Measurements from ENCODE around the gene IL25. TPM values are rescaled to one million over a fixed set of nuclear protein-coding genes. Genes with fewer than 3 reads are reported as not detected.
A peak's percentile ranks its signal among the peaks of the same experiment; 100 is the strongest.

The IL25 gene
- total RNA-seq, 2 experiments from 2014 or later: not detected

DNA sequence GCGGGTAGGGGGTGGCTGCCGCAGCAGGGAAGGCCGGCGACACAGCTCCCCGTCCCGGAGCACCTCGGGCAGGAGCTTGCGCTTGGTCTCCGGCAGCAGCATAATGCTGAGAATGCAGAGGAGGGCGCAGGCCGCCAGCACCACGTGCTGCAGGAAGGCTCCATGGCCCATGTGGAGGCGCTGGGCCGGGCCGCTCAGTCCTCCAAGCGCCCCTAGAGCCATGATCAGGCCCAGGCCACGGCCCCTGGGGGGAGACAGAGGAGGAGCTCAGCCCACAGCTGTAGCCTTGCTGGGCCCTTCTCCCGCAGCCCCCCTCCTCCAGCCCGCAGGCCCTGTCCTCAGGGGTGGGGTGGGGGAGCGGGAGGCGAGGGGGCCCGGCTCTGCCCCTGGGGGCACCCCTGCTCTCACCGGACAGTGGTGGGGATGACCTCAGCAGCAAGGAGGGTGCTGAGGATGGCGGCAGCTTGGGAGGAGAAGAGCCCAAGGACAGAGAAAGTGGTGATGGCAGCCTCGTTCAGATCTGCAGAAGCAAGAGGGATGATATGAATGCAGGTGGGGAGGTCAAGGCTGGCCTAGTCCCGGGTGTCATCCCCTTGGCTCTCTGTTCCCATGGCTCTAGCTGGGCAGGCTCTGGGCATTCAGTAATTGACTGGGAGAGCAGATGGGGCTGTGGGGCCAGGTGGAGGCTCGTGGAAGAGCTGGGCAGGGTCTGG lies 25.8 kb upstream of the IL25 start:
- ChIA-PET POLR2A (no interaction called here), CTCF (interaction anchor here (0.6 to 2.1 kb wide), 2 partner anchors 25 to 45 kb away, joined by 4 to 6 read pairs; partner anchors contain the start of gene PABPN1)
- no peak for DNase-seq
- peaks cover 23% of the 10 kb centered on the region for H3K27me3 Mint-ChIP-seq
- H3K9me3 Mint-ChIP-seq: no peaks in the 10 kb centered on the region
- H3K36me3 Mint-ChIP-seq (ENCODE audit: low read depth): no peaks in the 10 kb centered on the region
- H3K27ac Mint-ChIP-seq: no peak overlapping the region
- no peak overlapping the region for H3K4me3 Mint-ChIP-seq
- H3K4me1 Mint-ChIP-seq: peaks cover 6% of the 10 kb centered on the region

DNA sequence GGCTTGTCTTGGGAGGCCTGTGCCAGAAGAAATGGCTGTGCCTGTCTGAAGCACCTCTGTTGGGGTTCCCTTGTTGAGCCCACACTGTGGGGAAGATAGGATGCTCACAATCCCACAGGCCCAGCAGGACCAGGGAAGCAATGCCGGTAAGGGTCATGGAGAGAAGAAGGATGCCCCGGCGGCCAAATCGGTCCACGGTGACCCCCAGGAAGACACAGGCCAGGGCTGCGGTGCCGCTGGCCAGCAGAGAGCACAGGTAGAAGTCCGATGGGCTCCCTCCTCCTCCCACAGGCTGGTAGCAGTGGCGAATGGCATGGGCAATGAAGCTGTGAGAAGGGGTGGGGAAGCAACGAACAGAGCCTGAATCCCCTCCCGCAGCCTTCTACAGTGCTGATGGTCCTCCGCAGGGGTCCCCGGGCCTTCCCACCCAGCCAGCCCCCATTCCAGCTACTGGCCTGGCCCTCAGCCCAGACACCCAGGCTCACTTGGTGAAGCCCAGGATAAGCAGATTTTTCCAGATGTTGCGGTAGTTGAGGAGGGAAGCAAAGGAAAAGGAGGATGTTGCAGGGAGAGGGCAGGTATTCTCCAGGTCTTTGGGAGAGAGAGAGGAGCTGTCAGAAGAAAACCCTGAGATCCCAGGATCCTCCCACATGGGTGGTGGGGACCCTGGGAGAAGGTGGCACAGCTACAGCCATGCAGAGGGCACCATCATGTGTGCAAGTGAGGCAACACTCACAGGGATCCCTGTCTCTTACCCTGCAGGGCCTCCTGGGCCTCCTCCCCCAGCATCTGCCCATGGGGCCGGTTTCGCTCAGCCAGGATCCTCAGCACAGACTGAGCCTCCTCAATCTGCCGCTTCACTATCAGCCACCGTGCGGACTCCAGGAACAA lies 25.0 kb upstream of the IL25 start:
- no peak for DNase-seq
- Mint-ChIP-seq H3K9me3 (no peaks in the 10 kb centered on the region), H3K36me3 (ENCODE audit: low read depth) (no peaks in the 10 kb centered on the region), H3K4me1 (peaks cover 6% of the 10 kb centered on the region), H3K4me3 (no peak overlapping the region), H3K27me3 (peaks cover 19% of the 10 kb centered on the region), H3K27ac (no peak overlapping the region)
- ChIA-PET CTCF (interaction anchor here (2.1 kb wide), 1 partner anchor 26 kb away, joined by 4 read pairs; the partner anchor contains the start of gene PABPN1), POLR2A (no interaction called here)

DNA sequence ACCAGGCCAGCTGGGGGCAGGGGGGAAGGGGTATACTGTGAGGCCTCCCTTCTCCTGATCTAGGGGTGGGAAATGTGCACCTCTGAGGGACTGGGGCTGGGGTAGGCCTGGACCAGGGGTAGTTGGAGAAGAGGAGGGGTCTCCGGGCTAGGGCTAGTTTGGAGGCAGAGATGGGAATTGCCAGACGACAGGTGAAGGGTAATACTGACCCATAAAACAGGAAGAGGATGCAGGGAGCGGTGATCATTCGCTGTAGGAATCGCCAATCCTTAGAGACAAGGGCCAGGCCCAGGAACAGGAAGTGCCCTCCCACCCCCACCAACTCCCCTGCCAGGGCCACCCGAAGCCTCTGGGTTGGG lies 24.3 kb upstream of the IL25 start:
- Mint-ChIP-seq H3K4me1 (peaks cover 9% of the 10 kb centered on the region), H3K27ac (no peak overlapping the region), H3K27me3 (peaks cover 25% of the 10 kb centered on the region), H3K4me3 (no peak overlapping the region), H3K36me3 (ENCODE audit: low read depth) (no peaks in the 10 kb centered on the region), H3K9me3 (no peaks in the 10 kb centered on the region)
- ChIA-PET POLR2A (no interaction called here), CTCF (no interaction called here)
- no peak for DNase-seq

DNA sequence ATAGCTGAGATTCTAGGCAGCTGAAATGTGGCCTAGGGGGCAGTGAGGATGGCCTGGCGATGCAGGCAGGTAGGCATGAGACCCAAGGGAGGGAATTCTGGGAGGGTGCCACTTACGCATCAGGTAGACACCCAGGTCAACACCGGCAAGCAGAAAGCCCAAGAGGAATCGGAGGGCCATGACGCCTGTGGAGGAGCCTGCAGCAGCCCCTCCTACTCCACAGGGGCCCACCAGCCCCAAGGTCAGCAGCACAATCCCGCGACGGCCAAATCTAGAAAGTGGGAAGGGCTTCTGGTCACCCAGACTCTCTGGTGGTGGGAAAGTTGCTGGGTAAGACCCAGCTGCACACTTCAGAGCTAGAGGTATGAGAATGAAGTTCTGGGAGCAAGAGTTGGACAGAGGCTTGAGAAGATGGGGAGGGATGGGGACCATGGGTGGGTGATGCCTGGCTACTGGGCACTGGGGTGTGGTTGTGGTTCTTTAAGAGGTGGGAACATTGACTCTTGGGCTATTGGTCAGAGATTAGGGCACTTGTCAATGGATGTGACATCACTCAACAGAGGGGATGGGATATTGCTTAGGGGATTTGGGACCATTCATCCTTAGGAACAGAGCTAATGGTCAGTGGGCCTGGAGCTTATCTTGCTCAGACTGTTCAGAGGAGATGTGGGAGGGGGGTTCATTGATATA lies 23.3 kb upstream of the IL25 start:
- no peaks in the 10 kb centered on the region for H3K36me3 Mint-ChIP-seq (ENCODE audit: low read depth)
- CTCF ChIA-PET: no interaction called here
- POLR2A ChIA-PET: no interaction called here
- no peak for DNase-seq
- no peak overlapping the region for H3K4me3 Mint-ChIP-seq
- H3K4me1 Mint-ChIP-seq: peaks cover 11% of the 10 kb centered on the region
- H3K27me3 Mint-ChIP-seq: peaks cover 35% of the 10 kb centered on the region
- H3K27ac Mint-ChIP-seq: no peak overlapping the region
- H3K9me3 Mint-ChIP-seq: no peaks in the 10 kb centered on the region

DNA sequence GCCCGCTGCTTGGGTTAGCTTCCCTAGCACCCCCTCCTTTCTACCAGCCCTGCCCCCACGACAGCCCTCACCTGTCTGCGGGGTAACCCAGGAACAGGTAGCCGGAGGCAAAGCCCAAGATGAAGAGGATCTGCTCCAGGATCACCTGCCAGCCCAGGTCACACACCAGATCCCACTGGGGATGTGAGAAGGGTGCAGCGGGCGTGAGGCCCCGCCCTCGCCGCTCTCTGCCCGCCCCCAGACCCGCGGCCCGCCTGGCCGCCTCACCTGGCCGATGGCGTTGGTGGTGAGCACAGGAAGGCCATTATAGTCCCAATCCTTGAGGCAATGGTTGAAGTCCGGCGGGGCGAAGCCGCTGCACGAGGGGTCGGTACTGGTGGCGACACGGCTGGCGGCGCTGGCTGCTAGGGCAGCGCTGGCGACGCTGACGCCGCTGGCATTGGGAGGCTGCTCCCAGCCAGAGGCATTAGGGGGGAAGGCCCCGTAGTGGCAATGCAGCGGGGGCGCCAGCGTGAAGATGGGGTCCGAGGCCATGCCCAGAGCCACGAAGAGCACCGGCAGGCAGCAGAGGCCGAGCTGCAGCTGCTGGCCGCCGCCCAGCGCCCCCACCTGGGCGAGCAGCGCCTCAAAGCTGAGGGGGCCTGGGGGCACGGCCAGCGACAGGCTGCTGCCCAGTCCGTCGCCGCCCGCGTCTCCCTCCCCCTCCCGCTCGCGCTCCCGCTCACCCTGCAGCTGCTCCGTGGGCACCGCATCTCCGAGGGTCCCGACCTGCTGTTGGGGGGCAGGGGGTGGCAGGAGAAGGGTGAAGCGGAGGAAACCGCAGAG lies 20.7 kb upstream of the IL25 start:
- H3K4me1 Mint-ChIP-seq: peaks cover 11% of the 10 kb centered on the region
- H3K36me3 Mint-ChIP-seq (ENCODE audit: low read depth): no peaks in the 10 kb centered on the region
- POLR2A ChIA-PET: interaction anchor here (1.2 to 1.6 kb wide), 2 partner anchors 31 to 66 kb away, joined by 3 to 4 read pairs; partner anchors contain the start of genes HOMEZ and PABPN1

DNA sequence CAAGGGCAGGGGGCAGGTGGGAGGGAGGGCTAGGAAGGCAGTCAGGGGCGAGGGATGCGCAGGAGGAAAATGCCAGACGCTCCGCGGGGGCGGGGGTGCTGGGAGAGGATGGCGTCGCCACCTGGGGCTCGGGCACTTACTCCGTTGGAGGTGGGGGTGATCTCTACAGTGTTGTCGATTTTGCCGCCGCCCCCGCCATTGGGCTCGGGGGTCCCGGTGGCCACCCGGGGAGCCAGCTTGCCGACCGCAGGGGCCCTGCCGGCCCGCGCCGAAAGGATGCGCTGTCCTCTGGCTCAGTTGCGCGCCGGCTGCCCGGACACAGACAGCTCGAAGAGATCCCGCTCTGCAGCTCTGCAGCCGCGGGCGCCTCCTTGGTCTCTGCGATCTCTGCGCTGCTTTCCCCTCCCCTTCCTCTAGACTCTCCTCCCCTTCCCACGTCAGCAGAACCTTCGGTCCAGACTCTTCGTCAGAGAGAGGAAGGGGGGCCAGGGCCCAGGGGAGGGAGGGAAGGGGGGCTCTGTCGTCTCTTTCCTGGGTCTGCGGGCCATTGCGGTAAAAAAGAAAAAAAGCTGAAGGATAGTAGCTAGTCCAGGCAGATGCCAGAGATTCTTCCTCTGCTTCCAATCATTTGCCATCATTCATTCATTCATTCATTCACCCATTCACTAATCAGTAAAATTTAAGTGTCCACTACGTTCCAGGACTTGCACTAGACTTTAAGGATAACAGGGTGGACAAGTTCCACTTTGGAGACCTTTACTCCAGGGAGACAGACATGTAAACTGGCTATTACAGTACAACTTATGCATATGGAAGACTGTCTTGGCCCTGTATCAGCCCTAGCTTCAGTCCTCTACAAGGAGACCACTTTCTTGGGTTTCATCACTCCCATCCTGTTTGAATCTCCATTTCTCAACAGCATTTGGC lies 19.8 kb upstream of the IL25 start, which contains the start of gene SLC22A17:
TSS of gene SLC22A17 (minus strand) at position 382 of the 927 bp plus-strand sequence.
- Mint-ChIP-seq H3K27me3 (peaks cover 51% of the 10 kb centered on the region), H3K9me3 (no peaks in the 10 kb centered on the region), H3K4me1 (peaks cover 11% of the 10 kb centered on the region), H3K27ac (no peak within 1 kb of the TSS), H3K4me3 (peak within 1 kb of the TSS; percentile 47), H3K36me3 (ENCODE audit: low read depth) (no peaks in the 10 kb centered on the region)
- POLR2A ChIA-PET: interaction anchor here (1.2 to 1.6 kb wide), 3 partner anchors 9 to 67 kb away, joined by 3 to 4 read pairs (median 4); partner anchors contain the start of genes HOMEZ and PABPN1
- CTCF ChIA-PET: interaction anchor here (0.7 to 1.6 kb wide), 7 partner anchors 7 to 45 kb away, joined by 3 to 6 read pairs (median 3); partner anchors contain the start of genes CMTM5 and PABPN1
- DNase-seq: peak; percentile 46

More for the DNA sequence above, 20.7 kb upstream of the IL25 start:
- no peaks in the 10 kb centered on the region for H3K9me3 Mint-ChIP-seq
- no peak overlapping the region for H3K27ac Mint-ChIP-seq
- CTCF ChIA-PET: interaction anchor here (1.0 to 1.6 kb wide), 4 partner anchors 25 to 44 kb away, joined by 3 to 6 read pairs (median 4); partner anchors contain the start of genes CMTM5 and PABPN1
- DNase-seq: no peak
- H3K27me3 Mint-ChIP-seq: peaks cover 51% of the 10 kb centered on the region
- H3K4me3 Mint-ChIP-seq: peak overlapping the region; percentile 47

DNA sequence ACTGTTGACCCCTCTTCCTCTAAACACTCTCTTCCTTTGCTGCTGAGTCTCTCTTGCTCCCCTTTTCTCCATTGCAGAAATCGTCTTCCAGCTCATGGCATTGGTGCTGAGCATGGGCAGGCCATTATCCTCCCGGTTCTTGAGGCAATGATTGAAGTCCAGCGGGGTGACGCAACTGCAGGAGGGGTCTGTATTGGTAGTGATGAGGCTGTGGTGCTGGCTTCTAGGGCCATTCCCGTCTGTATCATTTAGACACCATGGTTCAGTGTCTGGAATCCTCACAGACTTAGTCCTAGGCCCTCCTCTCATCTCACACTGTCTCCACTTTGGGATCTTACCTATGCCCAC lies 19.2 kb upstream of the IL25 start:
- ChIA-PET POLR2A (interaction anchor here (1.2 to 1.6 kb wide), 2 partner anchors 9 to 67 kb away, joined by 3 to 4 read pairs; partner anchors contain the start of gene HOMEZ), CTCF (interaction anchor here (0.9 to 1.6 kb wide), 5 partner anchors 8 to 31 kb away, joined by 3 to 6 read pairs (median 3); partner anchors contain the start of gene PABPN1)
- no peaks in the 10 kb centered on the region for H3K36me3 Mint-ChIP-seq (ENCODE audit: low read depth)
- H3K27ac Mint-ChIP-seq: no peak overlapping the region
- no peaks in the 10 kb centered on the region for H3K9me3 Mint-ChIP-seq
- peak overlapping the region; percentile 47 for H3K4me3 Mint-ChIP-seq
- DNase-seq: no peak
- peaks cover 51% of the 10 kb centered on the region for H3K27me3 Mint-ChIP-seq
- peaks cover 11% of the 10 kb centered on the region for H3K4me1 Mint-ChIP-seq

DNA sequence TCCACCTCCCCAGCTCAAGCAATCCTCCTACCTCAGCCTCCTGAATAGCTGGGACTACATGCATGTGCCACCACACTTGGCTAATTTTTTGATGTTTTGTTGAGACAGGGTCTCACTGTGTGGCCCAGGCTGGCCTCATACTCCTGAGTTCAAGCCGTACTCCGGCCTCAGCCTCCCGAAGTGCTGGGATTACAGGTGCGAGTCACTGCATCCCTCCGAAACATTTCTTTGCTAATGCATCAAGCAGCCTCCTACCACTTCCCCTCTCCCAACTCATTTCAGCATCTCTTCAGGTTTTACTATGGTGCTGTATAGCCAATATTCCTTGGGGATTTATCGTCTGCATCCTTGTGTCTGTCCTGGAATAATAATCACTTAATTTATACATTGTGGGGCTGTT lies 17.6 kb upstream of the IL25 start:
- CTCF ChIA-PET: interaction anchor here (1.0 kb wide), 1 partner anchor 286 kb away, joined by 3 read pairs; no protein-coding TSS in a partner anchor
- no peak overlapping the region for H3K4me3 Mint-ChIP-seq
- peaks cover 11% of the 10 kb centered on the region for H3K4me1 Mint-ChIP-seq
- H3K27ac Mint-ChIP-seq: no peak overlapping the region
- POLR2A ChIA-PET: no interaction called here
- no peaks in the 10 kb centered on the region for H3K9me3 Mint-ChIP-seq
- no peaks in the 10 kb centered on the region for H3K36me3 Mint-ChIP-seq (ENCODE audit: low read depth)
- no peak for DNase-seq
- H3K27me3 Mint-ChIP-seq: peaks cover 48% of the 10 kb centered on the region

DNA sequence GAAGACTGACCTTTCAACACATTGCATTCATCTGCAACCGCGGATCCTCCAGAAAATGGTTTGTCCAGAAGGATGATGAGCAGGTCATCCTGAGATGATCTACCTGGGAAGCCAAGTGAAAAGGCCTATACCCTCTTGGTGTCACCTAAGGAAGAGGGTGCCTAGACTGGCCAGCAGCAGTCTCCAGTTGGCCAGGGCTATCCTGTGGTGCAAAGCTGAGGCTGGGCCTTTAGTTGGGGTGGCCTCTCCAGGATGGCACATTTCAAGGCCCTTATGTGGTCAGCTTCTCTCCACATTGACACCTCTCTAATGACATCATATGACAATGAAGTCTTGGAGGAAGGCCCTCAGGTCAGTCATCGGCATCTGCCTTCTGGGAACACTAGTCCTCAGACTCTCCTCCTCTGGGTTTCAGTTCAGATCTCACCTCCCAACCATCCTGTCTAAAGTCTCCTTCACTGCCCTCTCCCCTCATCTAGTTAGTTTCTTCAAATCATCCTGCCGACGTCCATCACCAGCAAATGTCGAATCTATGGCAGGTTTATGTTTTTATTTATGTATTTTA lies 16.7 kb upstream of the IL25 start:
- Mint-ChIP-seq H3K36me3 (ENCODE audit: low read depth) (no peaks in the 10 kb centered on the region), H3K9me3 (no peaks in the 10 kb centered on the region), H3K27me3 (peaks cover 40% of the 10 kb centered on the region), H3K27ac (no peak overlapping the region), H3K4me1 (peaks cover 10% of the 10 kb centered on the region), H3K4me3 (no peak overlapping the region)
- no peak for DNase-seq
- ChIA-PET CTCF (no interaction called here), POLR2A (no interaction called here)

DNA sequence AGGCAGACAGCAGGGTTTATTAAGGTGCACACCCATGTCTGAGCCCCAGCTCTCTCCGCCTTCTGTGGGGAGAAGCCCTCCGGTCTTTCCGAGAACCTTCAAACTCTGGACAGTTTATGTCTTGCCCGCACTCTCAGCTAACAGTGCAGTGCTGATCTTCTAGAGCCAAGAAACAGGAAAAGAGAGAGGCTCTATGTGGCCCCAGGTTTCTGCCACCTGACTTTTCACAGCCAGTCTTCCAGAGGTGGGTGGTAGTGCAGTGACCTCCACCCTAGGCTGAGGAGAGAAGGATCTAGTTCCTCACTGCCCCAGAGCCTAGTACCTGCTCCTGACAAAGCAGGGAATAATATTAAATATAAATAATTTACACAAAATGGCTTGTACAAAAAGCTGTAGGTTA lies 15.9 kb upstream of the IL25 start:
- H3K4me1 Mint-ChIP-seq: peaks cover 7% of the 10 kb centered on the region
- no peaks in the 10 kb centered on the region for H3K9me3 Mint-ChIP-seq
- no peak for DNase-seq
- no peak overlapping the region for H3K4me3 Mint-ChIP-seq
- no peak overlapping the region for H3K27ac Mint-ChIP-seq
- CTCF ChIA-PET: no interaction called here
- H3K36me3 Mint-ChIP-seq (ENCODE audit: low read depth): no peaks in the 10 kb centered on the region
- H3K27me3 Mint-ChIP-seq: peaks cover 35% of the 10 kb centered on the region
- POLR2A ChIA-PET: no interaction called here

DNA sequence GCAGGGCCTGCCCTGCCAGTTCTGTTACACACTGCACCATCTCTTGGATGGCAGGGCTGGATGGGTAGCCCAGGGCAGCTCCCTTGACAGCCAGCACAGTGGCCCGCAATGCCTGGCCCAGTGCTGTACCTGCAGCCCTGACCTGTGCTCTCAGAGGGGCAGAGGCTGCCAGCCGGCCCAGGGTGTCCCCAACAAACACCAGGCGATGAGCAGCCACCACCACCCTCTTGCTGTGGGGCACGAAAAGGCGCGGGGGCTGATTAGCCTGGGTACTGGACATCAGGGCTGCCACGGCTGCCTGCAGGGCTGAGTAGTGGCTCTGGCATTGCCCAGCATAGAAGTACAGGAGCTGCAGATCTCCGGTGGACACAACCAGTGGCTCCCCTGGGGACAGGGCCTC lies 15.3 kb upstream of the IL25 start:
- Mint-ChIP-seq H3K4me1 (peaks cover 7% of the 10 kb centered on the region), H3K4me3 (no peak overlapping the region), H3K27me3 (peaks cover 35% of the 10 kb centered on the region), H3K36me3 (ENCODE audit: low read depth) (no peaks in the 10 kb centered on the region), H3K9me3 (no peaks in the 10 kb centered on the region), H3K27ac (no peak overlapping the region)
- ChIA-PET POLR2A (no interaction called here), CTCF (no interaction called here)
- DNase-seq: no peak

Data from activated CD4-positive, alpha-beta memory T cell treated with anti-CD3 and anti-CD28 coated beads, Interleukin-2, amount 10 ng/mL, durations not matched to agents 7 days and 5 days (primary cell).